Neural progenitor cell (in vitro differentiated cells): ENCODE measurements around the gene DAP3.
"Not testable (repeated sequence)": the region's sequence is repeated elsewhere in the genome, so short reads cannot be mapped to it uniquely, and the experiment has no call there.

ENCODE experiments used
- CTCF ChIP-seq: fragments of 200-600 bp; sonication (generic); IDR thresholded peaks from 2 replicates; pipeline ENCODE4 v1.5.1; 2017; ENCODE audit warnings: antibody characterized with exemption, mild to moderate bottlenecking
- EZH2 ChIP-seq: fragments of 200-600 bp; sonication (generic); IDR thresholded peaks from 2 replicates; pipeline ENCODE4 v1.6.1; 2017; ENCODE audit warnings: antibody characterized with exemption, mild to moderate bottlenecking, moderate library complexity
- EZH2phosphoT487 ChIP-seq: fragments of 200-600 bp; sonication (generic); IDR thresholded peaks from 2 replicates; pipeline ENCODE4 v1.6.1; 2017; ENCODE audit warnings: antibody characterized with exemption

- not testable (repeated sequence) for TF ChIP-seq CTCF, EZH2phosphoT487, EZH2
Measured at GRCh38 chr1:155747586-155747985, 58.7 kb downstream of the DAP3 start.
